HepG2 (cell line): ENCODE measurements around the gene AUTS2. TPM values are rescaled to one million over a fixed set of nuclear protein-coding genes. Genes with fewer than 3 reads are reported as not detected.

Experiments
- ATAC-seq: fragments of 200-7000 bp; cut with Tn5 transposase; 3 replicates; pipeline ENCODE4 v1.9.1; 2020; ENCODE audit warnings: mild to moderate bottlenecking, moderate library complexity
- BruUV-seq: library from RNA; stranded (reverse); fragments of 400-500 nt; replicated peaks from 2 replicates; lab custom pipeline; 2021; lab: Mats Ljungman, UMichigan
- CTCF ChIA-PET: fragments of 300-600 bp; formaldehyde crosslinking; extraction: SDS; loops from one replicate; lab custom pipeline; 2021; ENCODE audit warnings: low total read pairs, inconsistent platforms, low intra/inter-chr PET ratio; lab: Yijun Ruan, JAX
- POLR2A ChIA-PET: fragments of 350-600 bp; sonication (Branson Sonifier 250); formaldehyde crosslinking; loops from one replicate; lab custom pipeline; 2020; ENCODE audit warnings: antibody characterized with exemption, inconsistent platforms; lab: Yijun Ruan, JAX
- DNase-seq: peaks from one replicate; pipeline ENCODE4 v3.0.0-alpha.2; 2015; ENCODE audit warnings: low spot score
- FAIRE-seq: peaks from 3 replicates; lab custom pipeline; 2011; peaks lifted over from hg19 to GRCh38; lab: Jason Lieb, UNC
- H2AFZ ChIP-seq: one replicate; pipeline ENCODE4 v1.6.1; 2011; ENCODE audit warnings: low read length, inconsistent platforms
- H3K27ac ChIP-seq: fragments of 300-600 bp; 3 replicates; pipeline ENCODE4 v1.8.0; 2011; ENCODE audit warnings: mixed run types, mild to moderate bottlenecking, mixed read lengths, low read length, inconsistent platforms; ENCODE audit not compliant: insufficient read depth; ENCODE audit errors: extremely low read length
- H3K27me3 ChIP-seq, 2 experiments: fragments of 200-600 bp in 1 of 2; 2 replicates in 1 of 2; 3 replicates in 1 of 2; pipeline versions ENCODE4 v1.6.0 to v1.8.0; 2011; ENCODE audit warnings: low read length in 2 of 2, mild to moderate bottlenecking in 2 of 2, moderate library complexity in 2 of 2, inconsistent platforms in 1 of 2; ENCODE audit not compliant: insufficient read depth in 2 of 2, control insufficient read depth in 1 of 2
- H3K36me3 ChIP-seq, 2 experiments: fragments of 200-600 bp in 1 of 2; replicated peaks in 1 of 2; 2 replicates in 1 of 2; 3 replicates in 1 of 2; pipeline versions ENCODE4 v1.5.1 to v1.8.0; 2011; ENCODE audit warnings: low read length in 2 of 2, inconsistent platforms in 1 of 2; ENCODE audit not compliant: insufficient read depth in 2 of 2, control insufficient read depth in 1 of 2
- H3K4me1 ChIP-seq: 2 replicates; pipeline ENCODE4 v1.5.1; 2012; ENCODE audit warnings: low read length, inconsistent platforms; ENCODE audit not compliant: insufficient read depth
- H3K4me2 ChIP-seq: 2 replicates; pipeline ENCODE4 v1.6.0; 2011; ENCODE audit warnings: low read depth, low read length, inconsistent platforms
- H3K4me3 ChIP-seq, 3 experiments: fragments of 200-600 bp in 1 of 3; sonication (generic), shearing (Covaris generic) in 1 of 3; replicated peaks in 1 of 3; 2 replicates each; pipeline ENCODE4 v1.5.1; 2011 to 2016; ENCODE audit warnings: low read length in 3 of 3, inconsistent platforms in 2 of 3, low read depth in 2 of 3, mild to moderate bottlenecking in 2 of 3, control low read depth in 1 of 3, mixed read lengths in 1 of 3; ENCODE audit not compliant: insufficient read depth in 1 of 3
- H3K79me2 ChIP-seq: one replicate; pipeline ENCODE4 v1.6.1; 2011; ENCODE audit warnings: low read length, inconsistent platforms; ENCODE audit not compliant: insufficient read depth
- H3K9ac ChIP-seq: 2 replicates; pipeline ENCODE4 v1.6.0; 2011; ENCODE audit warnings: mild to moderate bottlenecking, low read depth, low read length, inconsistent platforms; ENCODE audit not compliant: insufficient read depth
- H3K9me3 ChIP-seq: 2 replicates; pipeline ENCODE4 v1.5.1; 2012; ENCODE audit warnings: mild to moderate bottlenecking, low read length
- H4K20me1 ChIP-seq: 2 replicates; pipeline ENCODE4 v1.6.0; 2011; ENCODE audit warnings: inconsistent platforms, mild to moderate bottlenecking, low read length, moderate library complexity; ENCODE audit not compliant: insufficient read depth
- CCDC6 ChIP-seq: sonication (generic); formaldehyde crosslinking; IDR thresholded peaks from 2 replicates; pipeline ENCODE4 v1.8.1; 2022; ENCODE audit warnings: mild to moderate bottlenecking, missing genetic modification reagents, moderate library complexity
- ELF1 ChIP-seq: sonication (generic); formaldehyde crosslinking; IDR thresholded peaks from 2 replicates; pipeline ENCODE4 v1.4.0; 2020; ENCODE audit warnings: missing genetic modification reagents
- FOSL1 ChIP-seq: sonication (generic); formaldehyde crosslinking; IDR thresholded peaks from 2 replicates; pipeline ENCODE4 v1.9.0; 2021; ENCODE audit warnings: missing genetic modification reagents, borderline replicate concordance
- IRF1 ChIP-seq: sonication (generic); formaldehyde crosslinking; IDR thresholded peaks from 2 replicates; pipeline ENCODE4 v1.4.0; 2020; ENCODE audit warnings: low read depth, mild to moderate bottlenecking, missing genetic modification reagents
- MATR3 ChIP-seq: sonication (generic); formaldehyde crosslinking; IDR thresholded peaks from 2 replicates; pipeline ENCODE4 v1.4.0; 2020; ENCODE audit warnings: missing genetic modification reagents
- PCBP2 ChIP-seq: fragments of 200-400 bp; formaldehyde crosslinking; optimal IDR thresholded peaks from 2 replicates; pipeline ENCODE3; 2018; ENCODE audit warnings: low read length, low read depth; ENCODE audit not compliant: poor library complexity, severe bottlenecking
- SOX6 ChIP-seq, 2 experiments: fragments of 450-650 bp in 1 of 2; sonication (generic) in 1 of 2; formaldehyde crosslinking in 1 of 2; IDR thresholded peaks; 2 replicates each; pipeline versions ENCODE4 v1.4.0 to v1.6.1; 2017 to 2020; ENCODE audit warnings: antibody characterized with exemption in 1 of 2, mild to moderate bottlenecking in 1 of 2, missing genetic modification reagents in 1 of 2
- ZNF703 ChIP-seq: sonication (generic); formaldehyde crosslinking; IDR thresholded peaks from 2 replicates; pipeline ENCODE4 v1.5.1; 2020; ENCODE audit warnings: missing genetic modification reagents, mild to moderate bottlenecking, moderate library complexity, borderline replicate concordance
- ZNF740 ChIP-seq: sonication (generic); formaldehyde crosslinking; IDR thresholded peaks from 2 replicates; pipeline ENCODE4 v1.4.0; 2020; ENCODE audit warnings: missing genetic modification reagents
- ZNF788 ChIP-seq: sonication (generic); formaldehyde crosslinking; IDR thresholded peaks from 2 replicates; pipeline ENCODE4 v1.5.0; 2020; ENCODE audit warnings: mild to moderate bottlenecking, missing genetic modification reagents, borderline replicate concordance
- WGBS: methylation state at CpG from one replicate; pipeline ENCODE4 v1.1.6; 2017; ENCODE audit warnings: low lambda C conversion rate; 5-methylcytosine and 5-hydroxymethylcytosine counted together
- in situ Hi-C: cut with HindIII; loops from 2 replicates; pipeline ENCODE4 v1.10.0; 2017; ENCODE audit warnings: low pct_unique_long_range_greater_than_20kb; ENCODE audit not compliant: extremely low pct_ligation_motif_present
- intact Hi-C: fragments of 100-400 bp; cut with micrococcal nuclease; formaldehyde crosslinking; loops from one replicate; pipeline ENCODE4 v1.10.0; 2022; ENCODE audit not compliant: unreplicated experiment
- polyA plus RNA-seq, 8 experiments: library from polyadenylated mRNA; depleted of rRNA in 3 of 8; stranded (reverse) in 7 of 8; unstranded in 1 of 8; fragments of >200 nt; fragmentation: Illumina TruSeq in 4 of 8; extraction: Trizol in 4 of 8; gene quantifications; 2 replicates each; pipeline versions ENCODE4 v1.2.1 to v1.2.3, GENCODE V29; 2011 to 2016; ENCODE audit warnings: low read depth in 4 of 8, missing spikeins in 1 of 8, mixed read lengths in 1 of 8; ENCODE audit not compliant: insufficient read depth in 1 of 8
- total RNA-seq, 5 experiments: library from RNA; depleted of rRNA; stranded (reverse); fragments of >200 nt; fragmentation: Illumina TruSeq; extraction: Trizol; gene quantifications; 2 replicates each; pipeline ENCODE4 v1.2.3, GENCODE V29; 2016; ENCODE audit warnings: low read depth in 1 of 5

The AUTS2 gene
- total and polyA plus RNA-seq, 2 of the 13 experiments (the other 11 are each of a cell fraction or from before 2014, with no cell fraction given), result 0.38 TPM; not detected in 1

GRCh38 chr7:69693042-69693441 lies 94.8 kb downstream of the AUTS2 start:
- POLR2A ChIA-PET, result no interaction called here
- H2AFZ ChIP-seq, result no peak overlapping the region
- no peaks in the 10 kb centered on the region for H3K4me1 ChIP-seq
- H3K27ac ChIP-seq, result no peak overlapping the region
- H3K36me3 ChIP-seq, result no peaks in the 10 kb centered on the region
- ATAC-seq, result no peak
- TF ChIP-seq ELF1 (no peak), ZNF740 (no peak), MATR3 (CRISPR knock-in tag) (no peak), FOSL1 (CRISPR knock-in tag) (no peak), ZNF788 (no peak), CCDC6 (no peak), SOX6 (IDR thresholded peaks at IDR 0.05) (no peak), SOX6 (CRISPR knock-in tag; IDR thresholded peaks at IDR 0.05) (no peak), ZNF703 (CRISPR knock-in tag) (no peak), PCBP2 (no peak), IRF1 (CRISPR knock-in tag) (no peak)
- no peaks in the 10 kb centered on the region for H4K20me1 ChIP-seq
- 60% methylated on average over 1 of the region's 1 CpG for WGBS
- no peaks in the 10 kb centered on the region for H3K79me2 ChIP-seq
- intact Hi-C loops (no loop called here), in situ Hi-C loops (no loop called here)
- no TSS peak for BruUV-seq
- CTCF ChIA-PET, result no interaction called here
- no peaks in the 10 kb centered on the region for H3K9me3 ChIP-seq
- FAIRE-seq, result no peak
- no peak overlapping the region for H3K4me2 ChIP-seq
- H3K27me3 ChIP-seq, result no peaks in the 10 kb centered on the region
- DNase-seq, result no peak
- no peak overlapping the region for H3K9ac ChIP-seq
- H3K4me3 ChIP-seq, result no peak overlapping the region
